ENCODE data around the gene MOGAT1. TPM values are rescaled to one million over a fixed set of nuclear protein-coding genes. Genes with fewer than 3 reads are reported as not detected.
A peak's percentile ranks its signal among the peaks of the same experiment; 100 is the strongest.

MOGAT1 gene
- polyA plus RNA-seq, 3 donors = 0.11 TPM; not detected in 2

- H4K20me1 ChIP-seq (ENCODE audit: insufficient read depth, low read length) = no peaks in the 10 kb centered on the region
- H3K4me2 ChIP-seq (replicated peaks; ENCODE audit: extremely low read depth, low read length, poor library complexity, severe bottlenecking) = no peak overlapping the region
- peaks cover 18% of the 10 kb centered on the region for H3K4me1 Mint-ChIP-seq
- no peak overlapping the region for H2AFZ ChIP-seq (ENCODE audit: insufficient read depth, low read depth, low read length, poor library complexity, severe bottlenecking)
- peaks cover 18 to 25% of the 10 kb centered on the region in 2 donors for H3K4me1 ChIP-seq (ENCODE audit: control insufficient read depth in 1 of 2, insufficient read depth in 2 of 2, low read length in 2 of 2)
- no peak overlapping the region for H3K9ac ChIP-seq (ENCODE audit: insufficient read depth, low read length, poor library complexity, severe bottlenecking)
- 94% methylated on average over 4 of the region's 8 CpGs for WGBS (ENCODE audit: insufficient coverage)
- no peaks in the 10 kb centered on the region for H3K79me2 ChIP-seq (ENCODE audit: insufficient read depth, low read length)
- H3K27ac Mint-ChIP-seq = peak overlapping the region in 1 of 7 donors; percentile 55
- no peaks in the 10 kb centered on the region for H3K9me3 ChIP-seq (replicated peaks in 1 of 2; ENCODE audit: control insufficient read depth in 1 of 2, insufficient read depth in 1 of 2, low read length in 2 of 2)
- no peak for TF ChIP-seq CTCF (IDR thresholded peaks at IDR 0.05)
- H3K27me3 ChIP-seq (ENCODE audit: control insufficient read depth in 2 of 2, insufficient read depth in 2 of 2, low read length in 2 of 2) = no peaks in the 10 kb centered on the region
- H3K36me3 Mint-ChIP-seq = no peaks in the 10 kb centered on the region
- DNase-seq = no peak
- H3K4me3 ChIP-seq (replicated peaks in 1 of 3; ENCODE audit: low read depth in 2 of 3, low read length in 3 of 3) = no peak overlapping the region
- peaks cover 0 to 1% (median 0%) of the 10 kb centered on the region in 7 donors for H3K9me3 Mint-ChIP-seq
- no peak overlapping the region for H3K4me3 Mint-ChIP-seq
- intact Hi-C loops (cut with micrococcal nuclease) = no loop called here
- H3K36me3 ChIP-seq (replicated peaks in 1 of 2; ENCODE audit: control insufficient read depth in 1 of 2, insufficient read depth in 2 of 2, low read length in 2 of 2) = no peaks in the 10 kb centered on the region
- peaks cover 0 to 6% (median 3%) of the 10 kb centered on the region in 3 donors for H3K27me3 Mint-ChIP-seq (ENCODE audit: low read depth in 3 of 3)
- H3K27ac ChIP-seq (ENCODE audit: low read depth in 1 of 2, low read length in 2 of 2) = no peak overlapping the region
Measured at GRCh38 chr2:222745836-222746559, 74.5 kb downstream of the MOGAT1 start.

- no peak overlapping the region for H3K27ac Mint-ChIP-seq
- intact Hi-C loops (cut with micrococcal nuclease) = no loop called here
- no peaks in the 10 kb centered on the region for H3K27me3 ChIP-seq (ENCODE audit: control insufficient read depth in 2 of 2, insufficient read depth in 2 of 2, low read length in 2 of 2)
Measured at GRCh38 chr2:222747526-222748160, 76.2 kb downstream of the MOGAT1 start.

More at GRCh38 chr2:222747526-222748160, 76.2 kb downstream of the MOGAT1 start:
- Histone ChIP-seq H3K4me2 (replicated peaks; ENCODE audit: extremely low read depth, low read length, poor library complexity, severe bottlenecking) (no peak overlapping the region), H2AFZ (ENCODE audit: insufficient read depth, low read depth, low read length, poor library complexity, severe bottlenecking) (no peak overlapping the region), H3K9me3 (replicated peaks in 1 of 2; ENCODE audit: control insufficient read depth in 1 of 2, insufficient read depth in 1 of 2, low read length in 2 of 2) (no peaks in the 10 kb centered on the region), H3K9ac (ENCODE audit: insufficient read depth, low read length, poor library complexity, severe bottlenecking) (no peak overlapping the region), H3K79me2 (ENCODE audit: insufficient read depth, low read length) (no peaks in the 10 kb centered on the region), H3K36me3 (replicated peaks in 1 of 2; ENCODE audit: control insufficient read depth in 1 of 2, insufficient read depth in 2 of 2, low read length in 2 of 2) (no peaks in the 10 kb centered on the region), H3K4me1 (ENCODE audit: control insufficient read depth in 1 of 2, insufficient read depth in 2 of 2, low read length in 2 of 2) (peaks cover 12 to 24% of the 10 kb centered on the region in 2 donors), H3K4me3 (replicated peaks in 1 of 3; ENCODE audit: low read depth in 2 of 3, low read length in 3 of 3) (no peak overlapping the region), H3K27ac (ENCODE audit: low read depth in 1 of 2, low read length in 2 of 2) (no peak overlapping the region), H4K20me1 (ENCODE audit: insufficient read depth, low read length) (no peaks in the 10 kb centered on the region)
- Mint-ChIP-seq H3K36me3 (no peaks in the 10 kb centered on the region), H3K4me1 (peaks cover 21% of the 10 kb centered on the region), H3K9me3 (peaks cover 0 to 4% (median 1%) of the 10 kb centered on the region in 7 donors), H3K4me3 (no peak overlapping the region), H3K27me3 (ENCODE audit: low read depth in 3 of 3) (peaks cover 0 to 3% (median 2%) of the 10 kb centered on the region in 3 donors)
- no peak for DNase-seq
- WGBS (ENCODE audit: insufficient coverage) = no CpG with 5 or more reads among the region's 5 CpGs
- no peak for TF ChIP-seq CTCF (IDR thresholded peaks at IDR 0.05)
